IPS-18a (cell line): ENCODE data around the gene KBTBD6.
"Not testable (repeated sequence)": the region's sequence is repeated elsewhere in the genome, so short reads cannot be mapped to it uniquely, and the experiment has no call there.

Source experiments
- H3K27ac ChIP-seq: one replicate; pipeline ENCODE4 v1.5.1; 2013; ENCODE audit warnings: low read length
- H3K27me3 ChIP-seq: one replicate; pipeline ENCODE4 v1.6.1; 2013; ENCODE audit warnings: mild to moderate bottlenecking, low read length; ENCODE audit not compliant: control insufficient read depth, insufficient read depth
- H3K36me3 ChIP-seq: one replicate; pipeline ENCODE4 v1.6.1; 2013; ENCODE audit warnings: low read depth, low read length; ENCODE audit not compliant: control insufficient read depth
- H3K4me1 ChIP-seq: one replicate; pipeline ENCODE4 v1.6.1; 2013; ENCODE audit warnings: low read depth, low read length; ENCODE audit not compliant: control insufficient read depth
- H3K4me3 ChIP-seq: one replicate; pipeline ENCODE4 v1.5.1; 2013; ENCODE audit warnings: low read length
- H3K9ac ChIP-seq: one replicate; pipeline ENCODE4 v1.6.1; 2013; ENCODE audit warnings: mild to moderate bottlenecking, low read length, moderate library complexity
- H3K9me3 ChIP-seq: one replicate; pipeline ENCODE4 v1.6.1; 2013; ENCODE audit warnings: low read depth, low read length; ENCODE audit not compliant: control insufficient read depth

The KBTBD6 gene

GRCh38 chr13:41131660-41132511 is 716 bp downstream of the KBTBD6 start:
- not testable (repeated sequence) for H3K27me3 ChIP-seq, H3K9me3 ChIP-seq, H3K27ac ChIP-seq, H3K4me1 ChIP-seq, H3K36me3 ChIP-seq
- peak overlapping the region; percentile 99 for H3K4me3 ChIP-seq
- peak overlapping the region; percentile 99 for H3K9ac ChIP-seq

- not testable (repeated sequence) for H3K9ac ChIP-seq, H3K27me3 ChIP-seq, H3K27ac ChIP-seq, H3K9me3 ChIP-seq, H3K36me3 ChIP-seq, H3K4me1 ChIP-seq
- peak overlapping the region; percentile 99 for H3K4me3 ChIP-seq
These were observed 1.4 kb downstream of the KBTBD6 start for GRCh38 chr13:41131189-41131588.

- H3K4me1 ChIP-seq = peaks cover 3% of the 10 kb centered on the region
- H3K4me3 ChIP-seq = peak overlapping the region; percentile 99
- H3K36me3 ChIP-seq = peaks cover 4% of the 10 kb centered on the region
- H3K9ac ChIP-seq = no peak overlapping the region
- no peaks in the 10 kb centered on the region for H3K27me3 ChIP-seq
- H3K27ac ChIP-seq = no peak overlapping the region
- H3K9me3 ChIP-seq = no peaks in the 10 kb centered on the region
These were observed 2.2 kb downstream of the KBTBD6 start for GRCh38 chr13:41130356-41130755.

- Histone ChIP-seq H3K27ac (no peak overlapping the region), H3K36me3 (peaks cover 4% of the 10 kb centered on the region), H3K4me1 (no peaks in the 10 kb centered on the region), H3K9ac (no peak overlapping the region), H3K27me3 (no peaks in the 10 kb centered on the region), H3K4me3 (no peak overlapping the region), H3K9me3 (no peaks in the 10 kb centered on the region)
These were observed 4.9 kb downstream of the KBTBD6 start for GRCh38 chr13:41127701-41128100.

GRCh38 chr13:41122838-41123237 is 9.8 kb downstream of the KBTBD6 start:
- no peaks in the 10 kb centered on the region for H3K4me1 ChIP-seq
- H3K36me3 ChIP-seq = no peaks in the 10 kb centered on the region
- no peaks in the 10 kb centered on the region for H3K9me3 ChIP-seq
- H3K27me3 ChIP-seq = no peaks in the 10 kb centered on the region
- no peak overlapping the region for H3K4me3 ChIP-seq
- H3K27ac ChIP-seq = no peak overlapping the region
- no peak overlapping the region for H3K9ac ChIP-seq

GRCh38 chr13:41117869-41118268 is 14.7 kb downstream of the KBTBD6 start:
- Histone ChIP-seq H3K4me1 (no peaks in the 10 kb centered on the region), H3K4me3 (no peak overlapping the region), H3K36me3 (no peaks in the 10 kb centered on the region), H3K9ac (no peak overlapping the region), H3K9me3 (no peaks in the 10 kb centered on the region), H3K27me3 (no peaks in the 10 kb centered on the region), H3K27ac (no peak overlapping the region)

GRCh38 chr13:41111454-41111853 is 21.1 kb downstream of the KBTBD6 start:
- Histone ChIP-seq H3K9ac (no peak overlapping the region), H3K27ac (no peak overlapping the region), H3K4me1 (no peaks in the 10 kb centered on the region), H3K4me3 (no peak overlapping the region), H3K9me3 (no peaks in the 10 kb centered on the region), H3K36me3 (no peaks in the 10 kb centered on the region), H3K27me3 (no peaks in the 10 kb centered on the region)

- Histone ChIP-seq H3K4me3 (no peak overlapping the region), H3K9ac (no peak overlapping the region), H3K9me3 (no peaks in the 10 kb centered on the region), H3K27ac (no peak overlapping the region), H3K27me3 (no peaks in the 10 kb centered on the region), H3K4me1 (no peaks in the 10 kb centered on the region), H3K36me3 (no peaks in the 10 kb centered on the region)
These were observed 25.0 kb downstream of the KBTBD6 start for GRCh38 chr13:41107584-41108014.

- H3K9ac ChIP-seq = no peak overlapping the region
These were observed 25.5 kb downstream of the KBTBD6 start for GRCh38 chr13:41107104-41107571.

GRCh38 chr13:41099986-41100385 is 32.6 kb downstream of the KBTBD6 start:
- Histone ChIP-seq H3K9ac (no peak overlapping the region), H3K4me1 (peaks cover 7% of the 10 kb centered on the region), H3K27me3 (no peaks in the 10 kb centered on the region), H3K36me3 (no peaks in the 10 kb centered on the region), H3K9me3 (no peaks in the 10 kb centered on the region), H3K4me3 (no peak overlapping the region), H3K27ac (no peak overlapping the region)

More at GRCh38 chr13:41107104-41107571, 25.5 kb downstream of the KBTBD6 start:
- Histone ChIP-seq H3K27ac (no peak overlapping the region), H3K36me3 (no peaks in the 10 kb centered on the region), H3K4me1 (no peaks in the 10 kb centered on the region), H3K27me3 (no peaks in the 10 kb centered on the region), H3K4me3 (no peak overlapping the region), H3K9me3 (no peaks in the 10 kb centered on the region)

- Histone ChIP-seq H3K9ac (no peak overlapping the region), H3K27me3 (no peaks in the 10 kb centered on the region), H3K36me3 (no peaks in the 10 kb centered on the region), H3K4me1 (peaks cover 7% of the 10 kb centered on the region), H3K9me3 (no peaks in the 10 kb centered on the region), H3K27ac (peak overlapping the region; percentile 10), H3K4me3 (no peak overlapping the region)
These were observed 33.8 kb downstream of the KBTBD6 start for GRCh38 chr13:41098761-41099160.

- H3K27me3 ChIP-seq, H3K4me3 ChIP-seq, H3K36me3 ChIP-seq, H3K9me3 ChIP-seq, H3K27ac ChIP-seq, H3K9ac ChIP-seq, H3K4me1 ChIP-seq: not testable (repeated sequence)
These were observed 36.9 kb downstream of the KBTBD6 start for GRCh38 chr13:41095681-41096080.
